HEK293 (cell line): ENCODE results near the gene C4orf50.

Experiments
- CTCF ChIA-PET: fragments of 350-600 bp; formaldehyde crosslinking; extraction: SDS; loops from one replicate; lab custom pipeline; 2021; ENCODE audit warnings: antibody characterized with exemption; lab: Yijun Ruan, JAX
- POLR2A ChIA-PET: fragments of 300-600 bp; formaldehyde crosslinking; extraction: SDS; loops from one replicate; lab custom pipeline; 2020; ENCODE audit warnings: antibody characterized with exemption, inconsistent platforms; lab: Yijun Ruan, JAX
- H3K27ac ChIP-seq: fragments of 200-500 bp; sonication (Bioruptor generic); 2 replicates; pipeline ENCODE4 v1.5.1; 2014; ENCODE audit warnings: low read depth, low read length, control low read depth, inconsistent platforms; ENCODE audit errors: extremely low read depth
- H3K36me3 ChIP-seq, 2 experiments: fragments of 200-500 bp in 1 of 2; sonication (Bioruptor generic) in 1 of 2; 1 replicate in 1 of 2; 2 replicates in 1 of 2; pipeline ENCODE4 v1.5.1; 2014 to 2017; ENCODE audit warnings: inconsistent platforms in 2 of 2, low read length in 2 of 2; ENCODE audit not compliant: control insufficient read depth in 2 of 2, insufficient read depth in 1 of 2
- H3K4me1 ChIP-seq: fragments of 200-500 bp; sonication (Bioruptor generic); 2 replicates; pipeline ENCODE4 v1.5.1; 2014; ENCODE audit warnings: mild to moderate bottlenecking, low read length, inconsistent platforms; ENCODE audit not compliant: control insufficient read depth, insufficient read depth
- H3K4me3 ChIP-seq: 2 replicates; pipeline ENCODE4 v1.5.1; 2011; ENCODE audit warnings: low read depth, mild to moderate bottlenecking, control low read depth, low read length, moderate library complexity
- H3K9me3 ChIP-seq: fragments of 200-500 bp; sonication (Bioruptor generic); 2 replicates; pipeline ENCODE4 v1.5.1; 2014; ENCODE audit warnings: low read depth, low read length, inconsistent platforms; ENCODE audit not compliant: control insufficient read depth, insufficient read depth
- GLI4 ChIP-seq: fragments of 450-650 bp; formaldehyde crosslinking; IDR thresholded peaks from 2 replicates; pipeline ENCODE4 v1.5.1; 2016; ENCODE audit warnings: missing biosample characterization, missing genetic modification characterization
- MZF1 ChIP-seq: fragments of 450-650 bp; formaldehyde crosslinking; IDR thresholded peaks from 2 replicates; pipeline ENCODE4 v1.5.1; 2017; ENCODE audit warnings: missing biosample characterization, missing genetic modification characterization, borderline replicate concordance
- SP7 ChIP-seq: fragments of 450-650 bp; formaldehyde crosslinking; IDR thresholded peaks from 2 replicates; pipeline ENCODE4 v1.5.1; 2016; ENCODE audit warnings: missing biosample characterization, missing genetic modification characterization
- YY1 ChIP-seq: fragments of 450-650 bp; formaldehyde crosslinking; IDR thresholded peaks from 2 replicates; pipeline ENCODE4 v1.5.1; 2018; ENCODE audit warnings: missing biosample characterization, missing genetic modification characterization
- YY2 ChIP-seq: fragments of 450-650 bp; formaldehyde crosslinking; IDR thresholded peaks from 2 replicates; pipeline ENCODE4 v1.5.1; 2016; ENCODE audit warnings: missing biosample characterization, missing genetic modification characterization
- ZFP3 ChIP-seq: fragments of 450-650 bp; formaldehyde crosslinking; IDR thresholded peaks from 2 replicates; pipeline ENCODE4 v1.5.1; 2016; ENCODE audit warnings: low read depth, missing biosample characterization, missing genetic modification characterization
- ZFP41 ChIP-seq: fragments of 450-650 bp; formaldehyde crosslinking; IDR thresholded peaks from 2 replicates; pipeline ENCODE4 v1.5.1; 2016; ENCODE audit warnings: missing biosample characterization, missing genetic modification characterization, borderline replicate concordance
- ZNF133 ChIP-seq: fragments of 450-650 bp; formaldehyde crosslinking; IDR thresholded peaks from 2 replicates; pipeline ENCODE4 v1.5.1; 2016; ENCODE audit warnings: missing biosample characterization, missing genetic modification characterization
- ZNF146 ChIP-seq: fragments of 450-650 bp; formaldehyde crosslinking; IDR thresholded peaks from 2 replicates; pipeline ENCODE4 v1.5.1; 2016; ENCODE audit warnings: missing biosample characterization, missing genetic modification characterization
- ZNF174 ChIP-seq: fragments of 450-650 bp; formaldehyde crosslinking; IDR thresholded peaks from 2 replicates; pipeline ENCODE4 v1.5.0; 2017; ENCODE audit warnings: missing biosample characterization, mild to moderate bottlenecking, missing genetic modification characterization
- ZNF23 ChIP-seq: fragments of 450-650 bp; formaldehyde crosslinking; IDR thresholded peaks from 2 replicates; pipeline ENCODE4 v1.5.1; 2016; ENCODE audit warnings: missing biosample characterization, missing genetic modification characterization, borderline replicate concordance
- ZNF311 ChIP-seq: fragments of 450-650 bp; formaldehyde crosslinking; IDR thresholded peaks from 2 replicates; pipeline ENCODE4 v1.5.1; 2017; ENCODE audit warnings: missing biosample characterization, missing genetic modification characterization, borderline replicate concordance
- ZNF335 ChIP-seq: fragments of 450-650 bp; formaldehyde crosslinking; conservative IDR thresholded peaks from 2 replicates; pipeline ENCODE4 v1.5.1; 2016; ENCODE audit warnings: missing biosample characterization, missing genetic modification characterization
- ZNF423 ChIP-seq: fragments of 450-650 bp; formaldehyde crosslinking; IDR thresholded peaks from 2 replicates; pipeline ENCODE4 v1.5.1; 2016; ENCODE audit warnings: missing biosample characterization, missing genetic modification characterization
- ZNF521 ChIP-seq: fragments of 450-650 bp; formaldehyde crosslinking; IDR thresholded peaks from 2 replicates; pipeline ENCODE4 v1.5.1; 2017; ENCODE audit warnings: missing biosample characterization, mild to moderate bottlenecking, missing genetic modification characterization
- ZNF777 ChIP-seq: fragments of 450-650 bp; formaldehyde crosslinking; IDR thresholded peaks from 2 replicates; pipeline ENCODE4 v1.5.1; 2017; ENCODE audit warnings: missing biosample characterization, missing genetic modification characterization, borderline replicate concordance
- ZNF830 ChIP-seq: fragments of 450-650 bp; IDR thresholded peaks from 2 replicates; pipeline ENCODE4 v1.5.0; 2018; ENCODE audit warnings: missing biosample characterization, missing genetic modification characterization, low read depth, mild to moderate bottlenecking, moderate library complexity
- TF ChIP-seq, protein P1 (sequence below): fragments of 450-650 bp; formaldehyde crosslinking; IDR thresholded peaks from 2 replicates; pipeline ENCODE4 v1.5.1; 2016; ENCODE audit warnings: missing biosample characterization, missing genetic modification characterization
- TF ChIP-seq, protein P2 (sequence below): fragments of 450-650 bp; IDR thresholded peaks from 2 replicates; pipeline ENCODE4 v1.5.1; 2018; ENCODE audit warnings: missing biosample characterization, mild to moderate bottlenecking, missing genetic modification characterization
- TF ChIP-seq, protein P3 (sequence below): fragments of 450-650 bp; formaldehyde crosslinking; IDR thresholded peaks from 2 replicates; pipeline ENCODE4 v1.5.1; 2016; ENCODE audit warnings: missing biosample characterization, missing genetic modification characterization

Gene C4orf50

DNA sequence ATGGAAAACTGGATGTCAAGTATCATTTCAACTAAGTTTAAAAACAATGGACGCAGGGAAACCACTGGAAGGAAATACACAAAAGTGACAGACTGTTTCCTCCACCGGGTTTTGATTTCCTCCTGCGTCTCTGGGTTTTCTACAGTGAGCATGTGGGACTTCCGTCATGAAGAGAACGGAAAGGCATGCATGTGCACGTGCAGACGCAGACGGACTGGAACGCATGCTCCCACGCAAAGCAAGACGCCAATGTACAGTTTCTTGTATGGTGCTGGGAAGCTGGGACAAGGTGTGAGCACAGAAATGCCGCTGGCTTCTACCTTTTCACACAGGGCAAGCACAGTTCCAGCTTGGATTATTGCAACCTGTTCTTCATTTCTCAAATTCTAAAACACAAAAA, 30.3 kb upstream of the C4orf50 start (continued):
- TF ChIP-seq ZNF146 (tag by site-specific recombination), result no peak

DNA sequence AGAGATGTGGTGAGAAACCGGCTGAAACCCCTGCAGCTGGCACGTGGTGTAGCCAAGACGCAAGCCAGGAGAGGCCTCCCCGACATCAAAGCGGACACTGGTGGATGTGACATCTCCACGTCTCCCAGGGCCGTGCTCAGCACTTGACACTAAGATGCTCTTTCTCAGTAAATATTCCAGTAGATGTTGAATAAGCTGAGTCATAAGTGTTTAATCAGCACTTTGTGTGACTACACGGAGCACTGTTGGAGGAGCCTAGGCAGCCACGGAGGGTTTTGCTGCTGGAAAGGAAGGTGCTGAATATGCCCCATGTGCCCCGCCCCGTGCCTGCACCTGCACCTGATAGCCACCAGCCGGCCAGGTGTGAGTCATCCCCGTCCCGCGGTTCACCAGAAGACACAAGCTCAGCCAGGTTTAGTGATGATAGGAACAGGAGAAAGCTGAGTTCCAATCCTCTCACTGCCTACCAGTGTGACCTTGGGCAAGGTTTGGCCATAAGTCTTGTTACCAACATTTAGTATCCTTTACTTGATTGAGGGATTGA, 29.0 kb upstream of the C4orf50 start:
- no peaks in the 10 kb centered on the region for H3K4me1 ChIP-seq
- no peak overlapping the region for H3K27ac ChIP-seq
- POLR2A ChIA-PET, result no interaction called here
- H3K9me3 ChIP-seq, result no peaks in the 10 kb centered on the region
- CTCF ChIA-PET, result interaction anchor here (0.7 kb wide), 1 partner anchor 19 kb away, joined by 4 read pairs; no protein-coding TSS in a partner anchor
- no peak for TF ChIP-seq ZNF335 (tag by site-specific recombination)
- TF ChIP-seq YY1, result no peak
- no peak for TF ChIP-seq ZFP3 (tag by site-specific recombination)
- TF ChIP-seq ZFP41 (tag by site-specific recombination), result no peak
- TF ChIP-seq ZNF423, result no peak
- H3K4me3 ChIP-seq, result no peak overlapping the region
- H3K36me3 ChIP-seq, result no peaks in the 10 kb centered on the region

DNA sequence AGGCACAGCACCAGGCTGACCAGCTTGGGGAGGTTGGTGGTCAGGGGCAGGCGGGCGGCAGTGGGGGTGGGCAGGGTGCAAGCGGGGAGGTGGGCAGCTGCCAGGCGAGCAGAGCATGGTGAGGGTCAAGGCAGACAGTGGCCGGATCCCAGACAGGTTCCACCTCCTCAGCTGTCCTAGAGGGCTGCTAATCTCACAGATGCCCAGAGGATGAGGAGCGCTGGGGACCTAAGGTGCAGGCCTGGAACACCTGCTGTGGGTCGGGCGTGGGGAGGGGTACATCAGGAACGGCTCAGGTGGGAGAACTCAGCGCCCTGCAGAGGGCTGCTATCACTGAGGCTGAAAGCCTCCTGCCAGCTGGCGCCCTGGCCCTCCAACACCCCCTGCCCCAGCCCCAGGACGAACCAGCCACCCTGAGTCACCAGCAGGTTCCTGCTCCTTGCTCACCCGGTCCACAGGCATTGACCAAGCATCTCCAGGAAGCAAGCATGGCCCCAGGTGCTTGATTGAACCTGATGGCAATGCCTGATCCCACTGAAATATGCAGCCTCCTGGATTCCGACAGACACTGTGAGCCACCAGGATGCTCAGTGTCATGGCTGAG, 28.4 kb upstream of the C4orf50 start:
- no peaks in the 10 kb centered on the region for H3K9me3 ChIP-seq
- no peak overlapping the region for H3K4me3 ChIP-seq
- H3K4me1 ChIP-seq, result no peaks in the 10 kb centered on the region
- no peak for TF ChIP-seq ZNF174 (tag by site-specific recombination)
- TF ChIP-seq ZNF777 (tag by site-specific recombination), result no peak
- no peak for TF ChIP-seq ZNF133 (tag by site-specific recombination)
- TF ChIP-seq GLI4 (tag by site-specific recombination), result no peak
- TF ChIP-seq, protein P1, sequence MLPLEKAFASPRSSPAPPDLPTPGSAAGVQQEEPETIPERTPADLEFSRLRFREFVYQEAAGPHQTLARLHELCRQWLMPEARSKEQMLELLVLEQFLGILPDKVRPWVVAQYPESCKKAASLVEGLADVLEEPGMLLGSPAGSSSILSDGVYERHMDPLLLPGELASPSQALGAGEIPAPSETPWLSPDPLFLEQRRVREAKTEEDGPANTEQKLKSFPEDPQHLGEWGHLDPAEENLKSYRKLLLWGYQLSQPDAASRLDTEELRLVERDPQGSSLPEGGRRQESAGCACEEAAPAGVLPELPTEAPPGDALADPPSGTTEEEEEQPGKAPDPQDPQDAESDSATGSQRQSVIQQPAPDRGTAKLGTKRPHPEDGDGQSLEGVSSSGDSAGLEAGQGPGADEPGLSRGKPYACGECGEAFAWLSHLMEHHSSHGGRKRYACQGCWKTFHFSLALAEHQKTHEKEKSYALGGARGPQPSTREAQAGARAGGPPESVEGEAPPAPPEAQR (tag by site-specific recombination), result no peak
- no peak for TF ChIP-seq ZNF311 (tag by site-specific recombination)
- TF ChIP-seq MZF1 (tag by site-specific recombination), result no peak
- no peak for TF ChIP-seq ZNF830 (tag by site-specific recombination)
- TF ChIP-seq ZNF521 (tag by site-specific recombination), result no peak
- TF ChIP-seq, protein P2, sequence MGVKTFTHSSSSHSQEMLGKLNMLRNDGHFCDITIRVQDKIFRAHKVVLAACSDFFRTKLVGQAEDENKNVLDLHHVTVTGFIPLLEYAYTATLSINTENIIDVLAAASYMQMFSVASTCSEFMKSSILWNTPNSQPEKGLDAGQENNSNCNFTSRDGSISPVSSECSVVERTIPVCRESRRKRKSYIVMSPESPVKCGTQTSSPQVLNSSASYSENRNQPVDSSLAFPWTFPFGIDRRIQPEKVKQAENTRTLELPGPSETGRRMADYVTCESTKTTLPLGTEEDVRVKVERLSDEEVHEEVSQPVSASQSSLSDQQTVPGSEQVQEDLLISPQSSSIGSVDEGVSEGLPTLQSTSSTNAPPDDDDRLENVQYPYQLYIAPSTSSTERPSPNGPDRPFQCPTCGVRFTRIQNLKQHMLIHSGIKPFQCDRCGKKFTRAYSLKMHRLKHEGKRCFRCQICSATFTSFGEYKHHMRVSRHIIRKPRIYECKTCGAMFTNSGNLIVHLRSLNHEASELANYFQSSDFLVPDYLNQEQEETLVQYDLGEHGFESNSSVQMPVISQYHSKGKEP (tag by site-specific recombination), result no peak
- TF ChIP-seq, protein P3, sequence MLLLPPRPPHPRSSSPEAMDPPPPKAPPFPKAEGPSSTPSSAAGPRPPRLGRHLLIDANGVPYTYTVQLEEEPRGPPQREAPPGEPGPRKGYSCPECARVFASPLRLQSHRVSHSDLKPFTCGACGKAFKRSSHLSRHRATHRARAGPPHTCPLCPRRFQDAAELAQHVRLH (tag by site-specific recombination), result no peak
- TF ChIP-seq SP7 (tag by site-specific recombination), result no peak
- TF ChIP-seq ZNF23 (tag by site-specific recombination), result no peak
- TF ChIP-seq YY2, result no peak
- TF ChIP-seq, all 188 proteins: peak for 0
- ChIA-PET CTCF (interaction anchor here (0.7 kb wide), 1 partner anchor 20 kb away, joined by 4 read pairs; no protein-coding TSS in a partner anchor), POLR2A (no interaction called here)
- Histone ChIP-seq H3K36me3 (no peaks in the 10 kb centered on the region), H3K27ac (no peak overlapping the region)
